ENCODE results near the gene UNC5C.

UNC5C gene

DNA sequence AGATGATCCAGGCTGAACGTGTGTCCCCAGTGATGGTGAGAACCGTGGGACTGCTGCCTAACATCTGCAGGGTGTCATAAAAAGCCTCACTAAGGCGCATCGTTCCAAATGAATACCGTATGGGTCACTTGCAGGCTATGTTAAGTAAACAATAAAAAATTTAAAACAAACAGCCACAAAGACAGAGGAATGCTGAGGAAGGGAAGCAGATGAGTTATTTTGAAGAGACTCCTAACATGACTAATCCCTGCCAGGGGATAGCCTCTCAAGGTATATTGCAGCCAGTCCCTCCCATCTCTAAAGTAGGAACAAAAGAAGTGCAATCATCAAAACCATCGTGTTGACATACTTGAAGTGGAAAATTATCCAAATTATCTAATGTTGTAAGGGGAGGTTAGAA lies 83.8 kb downstream of the UNC5C start:
- no peak for DNase-seq (ENCODE audit: low read depth)

DNA sequence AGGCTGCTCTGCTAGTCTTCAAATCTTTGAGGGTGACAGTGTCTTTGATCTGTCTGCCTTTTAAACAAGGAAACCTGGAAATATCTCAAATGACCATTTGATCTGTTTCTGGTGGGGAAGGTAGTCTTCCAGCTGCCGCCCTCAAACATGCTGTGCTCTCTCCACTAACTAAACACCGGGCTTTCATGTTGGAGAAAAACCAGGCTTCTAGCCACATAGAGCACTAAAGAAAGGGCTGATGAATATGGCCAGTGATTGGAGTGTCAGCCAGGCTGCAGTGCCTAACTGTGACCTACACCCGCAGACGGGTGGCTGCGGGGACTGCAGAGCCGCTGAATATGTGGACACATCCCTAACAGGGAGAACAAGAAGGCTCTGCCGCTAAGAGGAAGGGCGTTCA lies 85.9 kb downstream of the UNC5C start:
- DNase-seq (ENCODE audit: low read depth): no peak

DNA sequence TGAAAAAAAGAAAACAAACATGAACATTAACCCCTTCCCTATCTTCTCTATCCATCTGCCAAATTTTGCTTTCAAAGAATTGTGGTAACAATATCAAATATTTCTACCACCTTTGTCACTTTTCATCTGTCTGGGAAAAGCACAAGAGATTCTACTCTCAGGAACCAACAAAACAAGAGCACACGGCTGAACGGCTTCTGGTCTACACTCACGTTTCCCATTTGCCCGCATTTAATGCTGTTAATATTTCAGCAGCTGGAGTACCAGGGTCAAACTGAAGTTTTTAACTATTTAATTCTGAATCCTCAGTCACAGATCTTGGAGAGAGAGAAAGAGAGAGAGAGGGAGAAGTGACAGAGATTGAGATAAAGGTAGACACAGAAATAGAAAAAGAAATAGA lies 91.4 kb downstream of the UNC5C start:
- no peak for DNase-seq (ENCODE audit: low read depth)

DNA sequence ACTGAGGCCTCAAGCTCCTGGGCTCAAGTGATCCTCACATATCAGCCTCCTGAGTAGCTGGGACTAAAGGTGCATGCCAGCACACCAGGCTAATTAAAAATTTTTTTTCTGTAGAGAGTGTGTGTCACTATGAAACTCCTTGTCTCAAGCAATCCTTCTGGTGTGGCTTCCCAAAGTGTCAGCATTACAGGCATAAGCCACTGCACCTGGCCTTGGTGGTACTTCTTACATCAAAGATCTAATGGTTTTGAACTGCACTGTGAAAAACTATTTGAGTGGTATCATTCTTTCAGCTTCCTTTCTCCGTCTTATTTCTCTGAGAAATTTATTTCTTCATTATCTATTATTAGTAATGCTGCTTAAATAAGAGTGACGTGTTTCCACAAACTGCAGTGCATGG lies 98.5 kb downstream of the UNC5C start:
- no peak for DNase-seq (ENCODE audit: low read depth)

DNA sequence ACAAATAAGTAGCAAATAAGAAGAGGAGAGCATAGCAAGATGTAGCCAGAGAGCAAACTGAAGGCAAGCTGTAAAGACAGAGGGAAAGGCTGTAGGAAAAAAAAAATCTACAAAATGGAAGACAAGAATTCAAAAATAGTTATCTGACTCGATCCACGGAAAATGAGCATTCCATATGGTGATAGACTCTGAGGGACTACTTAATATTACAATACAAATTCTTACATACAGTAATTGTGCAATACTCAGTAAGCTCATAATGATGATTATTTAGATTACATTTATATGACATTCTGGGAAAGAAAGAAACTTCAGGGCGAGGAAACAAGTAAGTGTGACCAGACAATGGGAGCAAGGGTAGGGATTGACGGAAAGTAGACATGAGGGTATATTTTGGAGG lies 102.6 kb downstream of the UNC5C start:
- no peak for DNase-seq (ENCODE audit: low read depth)

DNA sequence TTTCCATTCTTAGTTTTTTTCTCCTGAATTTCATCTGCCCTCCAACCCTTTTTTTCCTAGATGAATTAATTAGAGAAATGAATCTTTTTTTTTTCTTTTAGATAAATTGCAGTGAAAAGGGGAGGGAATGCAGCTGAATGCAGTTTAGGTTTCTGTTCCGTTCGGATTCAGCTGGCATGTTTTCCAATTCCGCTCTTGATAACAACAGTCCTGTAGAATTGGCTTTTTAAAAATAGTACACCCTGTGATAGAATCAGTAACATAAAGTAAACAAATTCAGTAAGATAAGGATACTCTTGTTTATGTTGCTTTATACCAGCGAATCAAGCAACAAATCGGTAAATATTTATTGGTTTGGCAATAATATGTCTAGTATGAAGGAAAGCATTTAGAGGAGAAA lies 103.5 kb downstream of the UNC5C start:
- DNase-seq (ENCODE audit: low read depth): no peak

DNA sequence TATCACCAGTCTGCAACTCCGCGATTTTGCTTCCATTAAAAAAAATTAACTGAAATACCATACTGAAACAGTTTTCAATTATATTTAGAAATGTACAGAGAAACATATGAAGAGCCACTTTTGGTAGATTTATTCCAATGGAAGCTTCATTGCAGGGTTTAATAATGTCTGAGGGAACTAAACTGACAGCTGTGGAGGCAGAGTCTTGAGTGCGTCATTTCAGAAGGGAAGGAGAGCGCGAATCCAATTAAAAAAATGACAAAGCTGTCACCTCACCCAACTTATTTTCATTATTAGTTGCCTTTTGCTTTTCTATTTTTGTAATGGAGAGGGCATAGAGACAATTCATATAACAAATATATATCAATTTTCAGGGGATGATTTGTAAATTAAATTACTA lies 104.0 kb downstream of the UNC5C start:
- no peak for DNase-seq (ENCODE audit: low read depth)

DNA sequence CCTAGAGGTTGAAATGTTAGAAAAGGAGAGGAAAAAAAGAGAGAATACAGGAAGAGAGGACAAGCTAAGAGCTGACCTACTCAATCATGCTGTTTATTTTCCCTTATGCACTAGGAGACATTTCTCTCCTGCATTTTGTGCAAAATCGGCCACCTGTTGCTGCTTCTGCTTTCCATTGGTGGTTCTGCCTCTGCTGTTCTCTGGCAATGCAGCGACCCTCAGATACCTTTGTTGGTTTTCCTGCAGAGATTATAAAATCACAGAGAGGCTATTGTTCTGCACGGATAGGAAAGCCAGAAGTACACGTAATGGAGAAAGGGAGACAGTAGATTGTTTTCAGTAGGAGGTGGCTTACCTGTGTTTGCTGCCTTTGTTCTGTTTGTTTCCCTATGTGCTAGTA lies 108.9 kb downstream of the UNC5C start:
- no peak for DNase-seq (ENCODE audit: low read depth)

DNA sequence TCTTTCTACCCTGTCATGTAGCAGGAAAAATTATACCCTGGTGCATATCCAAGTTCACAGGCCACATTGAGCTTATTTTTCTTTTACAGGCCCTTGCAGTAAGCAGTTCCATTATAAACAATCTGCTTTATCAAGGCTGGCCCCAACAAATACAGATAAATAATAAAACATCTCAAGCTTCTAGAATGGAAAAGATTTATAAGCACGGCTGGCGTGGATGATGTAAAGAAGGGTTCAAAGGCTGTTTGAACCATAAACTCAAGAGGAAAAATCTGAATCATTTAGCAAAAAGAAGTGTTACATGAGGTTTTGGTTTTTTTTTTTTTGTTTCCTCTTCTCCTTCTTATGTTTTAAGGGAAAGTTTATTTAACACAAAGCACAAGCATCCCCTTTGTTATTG lies 109.7 kb downstream of the UNC5C start:
- no peak for DNase-seq (ENCODE audit: low read depth)

DNA sequence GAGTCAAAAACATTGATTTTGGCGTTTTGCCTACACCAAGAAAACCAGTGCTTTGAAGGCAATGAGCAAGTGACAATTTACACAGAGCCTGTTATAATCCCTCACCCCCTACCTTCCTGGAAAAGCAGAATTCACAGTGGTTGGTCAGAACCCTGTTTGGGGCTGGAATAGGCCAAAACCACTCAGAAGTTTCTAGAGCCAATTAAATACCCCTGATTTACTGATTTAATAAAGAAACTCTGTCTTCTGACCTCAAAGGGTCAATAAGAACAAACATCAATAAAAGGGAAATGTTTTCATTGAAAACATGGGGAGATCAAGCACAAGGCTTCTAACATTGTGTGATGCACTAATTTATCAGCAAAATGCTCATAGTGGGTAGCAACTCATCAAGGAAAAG lies 116.3 kb downstream of the UNC5C start:
- DNase-seq (ENCODE audit: low read depth): no peak

DNA sequence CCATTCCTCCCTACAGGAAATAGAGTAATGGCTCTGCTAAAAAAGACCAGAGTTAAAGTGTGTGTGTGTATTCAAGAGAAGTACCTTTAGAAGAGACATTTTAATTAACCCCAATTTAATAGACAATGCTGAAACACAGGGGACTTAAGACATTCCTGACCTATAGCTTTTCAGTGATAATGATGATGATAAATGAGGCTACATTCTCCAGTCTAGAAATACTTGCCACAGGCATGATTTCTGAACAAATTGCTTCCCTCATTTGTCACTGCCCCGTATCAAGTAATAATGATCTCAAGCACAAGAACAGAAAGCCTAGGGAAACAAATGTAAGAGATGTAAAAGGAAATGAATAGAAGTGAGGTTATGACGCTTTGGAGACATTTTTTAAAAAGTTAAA lies 117.1 kb downstream of the UNC5C start:
- DNase-seq (ENCODE audit: low read depth): no peak

DNA sequence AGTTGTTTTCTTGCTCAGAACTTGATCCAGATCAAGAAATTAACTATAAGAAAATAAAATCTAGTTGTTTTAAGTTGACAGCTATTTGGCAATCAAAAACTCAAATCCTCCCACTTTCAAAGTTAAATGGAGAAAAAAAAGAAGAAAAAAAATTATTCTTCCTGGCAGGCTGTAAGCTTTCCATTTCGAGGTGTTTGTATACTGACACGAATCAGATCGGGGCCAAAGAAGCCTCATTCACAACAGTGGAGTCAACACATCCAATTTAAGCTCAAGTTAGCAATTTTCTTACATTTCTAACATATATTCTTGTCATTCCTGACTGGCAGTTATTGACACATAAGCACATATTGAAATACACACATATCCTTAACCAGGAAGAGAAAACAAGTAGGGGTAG lies 119.4 kb downstream of the UNC5C start:
- DNase-seq (ENCODE audit: low read depth): no peak

DNA sequence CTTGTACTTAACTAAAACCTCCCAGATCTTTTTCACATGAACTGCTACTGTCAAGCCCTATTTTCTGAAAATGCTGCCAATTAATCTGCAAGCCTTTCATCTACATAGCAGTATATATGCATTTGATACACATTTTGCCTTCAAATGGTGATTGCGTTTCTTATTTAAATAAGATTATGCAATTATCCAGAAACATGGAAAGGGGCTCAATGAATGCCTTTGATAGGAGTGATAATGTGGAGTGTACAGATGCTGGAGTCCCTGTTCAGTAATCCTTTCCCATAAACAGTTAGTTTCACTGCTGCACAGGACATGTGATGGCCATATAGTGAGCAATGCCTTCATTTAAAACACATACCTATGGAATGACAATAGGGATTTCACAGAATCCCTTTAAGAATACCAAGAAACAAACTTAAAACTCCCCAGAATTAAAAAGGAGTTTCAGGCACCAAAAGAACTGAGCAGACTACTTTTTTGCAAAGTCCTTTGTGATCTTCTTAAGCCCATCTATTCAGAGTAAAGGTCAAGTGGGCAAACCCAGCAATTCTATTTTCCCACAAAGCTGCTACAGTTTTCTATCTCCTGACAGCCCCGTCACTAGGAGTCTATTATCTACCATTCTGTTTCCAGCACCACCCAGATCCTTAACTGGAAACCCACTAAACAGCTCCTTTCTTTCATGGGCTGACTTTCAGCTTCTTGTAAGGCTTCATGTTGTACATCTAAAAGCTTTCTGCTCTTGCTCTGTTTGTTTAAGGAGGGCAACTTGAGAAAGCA lies 120.3 kb downstream of the UNC5C start:
- no peak for DNase-seq (ENCODE audit: low read depth)

DNA sequence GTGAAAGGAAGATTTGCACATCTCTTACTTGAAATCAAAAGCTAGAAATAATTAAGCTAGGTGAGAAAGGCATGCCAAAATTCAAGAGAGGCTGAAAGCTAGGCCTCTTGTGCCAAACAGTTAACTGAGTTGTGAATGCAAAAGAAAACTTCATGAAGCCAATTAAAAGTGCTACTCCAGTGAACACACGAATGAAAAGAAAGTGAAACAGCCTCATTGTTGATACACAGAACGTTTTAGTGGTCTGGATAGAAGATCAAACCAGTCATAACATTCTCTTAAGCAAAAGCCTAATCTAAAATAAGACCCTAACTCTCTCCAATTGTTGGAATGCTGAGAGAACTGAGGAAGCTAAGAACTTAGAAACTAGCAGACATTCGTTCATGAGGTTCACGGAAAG lies 122.3 kb downstream of the UNC5C start:
- no peak for DNase-seq (ENCODE audit: low read depth)

DNA sequence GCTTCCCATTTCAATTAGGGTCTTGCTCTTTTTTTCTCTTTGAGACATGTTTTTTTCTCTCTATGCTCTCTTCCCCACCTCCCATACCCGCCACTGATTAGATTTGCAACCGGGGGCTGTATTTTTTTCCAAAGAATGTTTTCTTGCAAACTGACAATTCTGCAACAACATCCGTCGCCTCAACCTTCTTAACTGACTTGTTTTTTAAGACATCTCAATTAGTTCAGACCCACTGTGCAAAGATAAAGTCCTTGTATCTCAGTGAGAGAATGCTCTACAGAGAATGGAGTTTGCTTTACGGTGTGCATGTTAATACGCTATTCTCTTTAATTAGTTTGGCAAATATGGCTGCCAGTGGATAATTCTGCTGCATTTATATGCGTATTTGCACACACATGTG lies 126.3 kb downstream of the UNC5C start:
- DNase-seq (ENCODE audit: low read depth): no peak

DNA sequence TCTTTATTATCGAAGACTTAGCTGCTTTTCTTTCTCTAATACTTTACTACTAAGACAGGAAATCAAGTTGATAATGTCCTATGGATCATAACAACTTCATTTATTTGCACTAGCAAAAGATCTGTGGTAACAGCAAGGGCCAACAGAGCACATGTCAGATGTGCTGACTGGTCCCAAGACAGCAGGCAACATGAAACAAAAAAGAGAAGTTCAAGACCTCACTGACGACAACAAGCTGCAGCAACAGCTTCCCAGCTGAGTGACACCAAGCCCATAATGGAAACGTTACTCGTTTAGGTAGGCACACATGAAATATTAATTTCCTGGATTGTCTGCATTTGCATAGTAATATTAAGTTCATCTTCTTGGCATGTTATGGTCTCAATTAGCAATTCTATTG lies 126.9 kb downstream of the UNC5C start:
- DNase-seq (ENCODE audit: low read depth): no peak

DNA sequence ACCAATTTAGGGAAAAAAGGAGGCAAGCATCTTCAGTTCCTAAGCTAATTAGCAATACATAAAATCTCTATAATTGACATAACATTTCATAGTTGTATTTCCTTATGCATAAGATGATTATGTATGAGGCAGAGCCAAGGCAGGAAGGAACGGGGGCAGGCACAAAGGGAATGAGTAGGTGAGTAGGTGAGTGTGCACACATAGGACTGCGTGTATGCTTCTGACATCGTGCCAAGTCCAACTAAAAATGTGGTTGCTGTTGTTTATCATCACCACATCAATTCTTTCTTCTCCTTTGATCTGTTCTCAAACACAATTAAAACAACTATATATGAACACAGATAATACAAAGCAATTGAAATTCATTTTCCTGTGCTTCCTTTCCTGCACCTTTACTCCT lies 131.2 kb downstream of the UNC5C start:
- DNase-seq (ENCODE audit: low read depth): no peak

DNA sequence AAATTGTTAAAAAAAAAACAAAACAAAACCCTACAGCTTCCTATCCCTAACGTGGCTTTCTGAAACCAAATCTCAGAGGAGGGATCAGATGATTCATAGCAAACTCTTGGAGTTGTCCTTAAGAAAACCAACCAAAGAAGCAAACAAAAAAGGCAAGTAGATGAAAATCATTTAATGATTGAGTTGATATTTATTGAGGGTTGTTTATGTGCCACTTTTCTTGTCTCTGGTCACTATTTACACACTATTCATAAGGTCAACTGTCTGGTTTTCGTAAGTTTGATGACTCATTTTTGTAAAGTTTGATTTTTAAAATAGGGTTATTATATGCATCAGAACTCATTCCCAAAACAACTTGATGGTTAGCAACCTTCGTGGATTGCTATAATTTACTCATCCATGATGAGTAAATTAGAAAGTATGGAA lies 133.4 kb downstream of the UNC5C start:
- DNase-seq (ENCODE audit: low read depth): no peak

DNA sequence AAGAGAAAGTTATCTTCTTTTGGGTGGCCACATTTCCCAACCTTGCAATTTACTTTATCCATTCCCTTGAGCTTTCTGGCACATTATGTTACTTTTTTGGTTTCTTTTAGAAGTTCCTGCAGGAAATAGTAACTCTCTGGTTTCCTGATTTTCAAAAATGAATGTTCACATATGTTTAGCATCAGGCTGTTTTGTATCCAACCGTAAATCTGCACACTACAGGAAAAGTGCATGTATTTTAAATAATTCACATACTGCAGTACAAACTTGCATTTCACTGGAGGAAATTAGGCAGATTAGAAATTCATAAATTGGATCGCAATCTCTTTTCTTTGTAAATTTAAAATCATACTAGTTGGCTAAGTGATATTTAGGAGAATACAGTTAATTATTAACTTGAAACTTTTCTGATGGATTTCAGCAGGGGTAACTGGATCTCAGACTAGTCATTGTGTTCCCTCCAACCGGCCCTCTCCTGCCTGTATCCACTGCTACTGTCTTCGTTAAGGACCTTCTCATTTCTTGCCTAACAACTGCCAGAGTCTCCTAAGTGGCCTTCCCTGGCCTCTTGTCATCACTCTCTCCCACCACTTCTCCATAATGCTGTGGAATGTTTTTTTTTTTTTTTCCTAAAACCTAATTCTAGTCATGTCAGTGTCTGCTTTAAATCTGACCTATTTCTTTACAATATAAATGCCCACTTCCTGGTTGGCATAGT lies 137.2 kb downstream of the UNC5C start:
- DNase-seq (ENCODE audit: low read depth): no peak

DNA sequence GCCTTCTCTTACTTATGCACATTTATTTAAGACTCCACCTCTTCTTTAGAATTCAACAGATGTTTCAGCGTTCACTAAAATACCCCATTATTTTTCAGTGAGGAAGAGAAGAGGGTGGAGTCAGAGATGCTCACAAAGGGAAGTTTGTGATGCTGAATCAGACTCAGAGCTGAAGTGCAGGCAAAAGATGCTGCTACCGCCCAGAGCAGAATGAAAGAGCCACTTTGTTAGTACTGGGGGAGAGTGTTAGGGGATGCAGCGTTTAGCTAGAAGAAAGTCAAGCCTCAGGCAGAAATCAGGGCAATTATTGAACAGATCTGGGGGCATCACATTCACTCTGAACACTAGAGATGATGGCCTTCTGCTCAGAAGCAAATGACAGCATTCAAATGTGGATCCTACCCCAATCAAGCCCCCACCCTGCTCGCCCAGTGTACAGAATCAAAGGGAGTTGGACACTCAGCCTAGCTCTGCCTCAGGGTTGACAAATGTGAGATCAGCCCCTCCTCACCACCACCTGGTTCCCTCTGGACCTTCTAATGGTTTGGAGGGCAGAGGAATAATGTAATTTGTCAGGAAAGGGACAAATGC lies 138.3 kb downstream of the UNC5C start:
- DNase-seq (ENCODE audit: low read depth): no peak

DNA sequence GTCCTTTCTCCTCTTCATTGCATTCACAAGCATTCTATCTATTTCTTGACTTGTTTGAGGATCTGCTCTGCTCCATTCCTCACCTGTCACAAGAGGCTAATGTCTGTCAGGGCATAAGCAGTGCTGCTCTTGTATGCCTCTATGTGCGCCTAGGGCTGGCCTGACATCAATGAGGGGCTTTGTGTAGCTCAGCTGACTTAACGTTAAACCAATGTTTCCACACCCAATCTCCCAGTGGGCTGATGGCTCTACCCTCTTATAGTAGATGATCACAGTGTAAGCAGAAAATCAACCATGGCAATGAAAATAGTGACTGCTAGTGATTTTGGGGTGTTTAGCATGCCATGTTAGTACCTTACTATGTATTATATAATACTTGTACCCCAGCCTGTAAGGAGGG lies 139.0 kb downstream of the UNC5C start:
- DNase-seq (ENCODE audit: low read depth): no peak

DNA sequence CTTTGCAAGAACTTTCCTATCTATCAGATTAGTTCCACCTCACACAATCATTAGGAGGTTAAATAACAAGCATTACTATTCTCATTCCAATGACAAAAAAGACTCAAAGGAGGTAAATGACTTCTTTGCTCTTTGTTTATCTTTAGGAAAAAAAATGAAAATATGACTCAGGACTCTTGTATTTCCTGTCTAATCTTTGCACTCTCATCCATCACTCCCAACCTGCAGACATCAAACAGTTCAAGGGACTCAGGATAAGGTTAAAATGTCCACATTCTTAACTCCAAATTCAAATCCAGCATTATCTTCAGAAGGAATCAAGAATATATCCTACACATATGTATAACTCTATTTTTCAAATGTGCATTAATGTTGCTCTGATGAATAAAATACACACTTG lies 139.6 kb downstream of the UNC5C start:
- DNase-seq (ENCODE audit: low read depth): no peak

DNA sequence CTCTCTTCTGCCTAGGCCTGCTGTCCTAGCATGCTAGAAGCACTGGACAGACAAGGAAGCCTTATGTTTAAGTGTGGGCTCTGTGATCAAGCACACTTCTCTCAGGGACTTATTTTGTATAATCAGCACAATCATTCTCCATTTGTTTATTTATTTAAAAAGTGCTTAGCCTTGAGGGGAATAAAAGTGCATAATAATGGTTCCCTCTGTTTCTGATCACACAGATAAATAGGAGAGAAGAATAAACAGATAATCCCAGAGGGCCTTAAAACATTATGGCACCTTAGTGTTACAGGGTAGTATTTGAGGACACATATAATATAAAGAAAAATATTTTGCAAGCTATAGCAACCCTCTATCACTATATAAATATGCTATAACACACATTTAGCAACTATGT lies 146.5 kb downstream of the UNC5C start:
- no peak for DNase-seq (ENCODE audit: low read depth)

DNA sequence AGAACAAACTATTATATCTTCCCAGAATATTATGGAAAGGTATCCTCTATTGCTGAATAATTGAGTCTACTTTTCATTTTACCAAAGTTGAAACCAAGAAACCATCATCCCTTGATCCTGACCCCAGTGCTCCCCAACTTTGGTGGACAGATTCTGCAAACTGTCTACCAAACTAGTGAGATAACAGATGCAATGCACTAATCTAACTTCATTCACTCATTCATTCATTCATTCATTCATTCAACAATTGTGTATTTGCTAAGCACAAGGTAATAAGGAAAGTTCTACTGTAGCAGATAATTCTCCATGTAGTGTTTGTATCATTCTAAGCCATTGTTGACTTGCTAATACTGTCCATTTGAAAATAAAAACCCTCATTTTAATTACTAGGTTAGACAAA lies 150.6 kb downstream of the UNC5C start:
- DNase-seq (ENCODE audit: low read depth): no peak
